HEK293T (cell line): Measurements from ENCODE around the gene TSPAN14.

Experiments used
- CTCF ChIA-PET: fragments of 350-600 bp; formaldehyde crosslinking; extraction: SDS; loops from one replicate; lab custom pipeline; 2021; ENCODE audit warnings: antibody characterized with exemption, inconsistent platforms; lab: Yijun Ruan, JAX
- POLR2A ChIA-PET: fragments of 350-600 bp; formaldehyde crosslinking; extraction: SDS; loops from one replicate; lab custom pipeline; 2020; ENCODE audit warnings: antibody characterized with exemption, inconsistent platforms; lab: Yijun Ruan, JAX
- DNase-seq: peaks from one replicate; pipeline ENCODE4 v3.0.0; 2012; ENCODE audit warnings: mixed read lengths; ENCODE audit errors: extremely low spot score
- ARNT ChIP-seq: fragments of 450-650 bp; IDR thresholded peaks from 2 replicates; pipeline ENCODE4 v1.6.1; 2017; ENCODE audit warnings: mild to moderate bottlenecking
- BHLHE40 ChIP-seq: fragments of 450-650 bp; IDR thresholded peaks from 2 replicates; pipeline ENCODE4 v1.6.1; 2016; ENCODE audit warnings: mild to moderate bottlenecking, moderate library complexity, borderline replicate concordance
- CTBP1 ChIP-seq: fragments of 450-650 bp; IDR thresholded peaks from 2 replicates; pipeline ENCODE4 v1.6.1; 2016; ENCODE audit warnings: borderline replicate concordance
- ELF4 ChIP-seq: fragments of 450-650 bp; IDR thresholded peaks from 2 replicates; pipeline ENCODE4 v1.6.1; 2017; ENCODE audit warnings: antibody characterized with exemption
- FOXA1 ChIP-seq: fragments of 450-650 bp; IDR thresholded peaks from 2 replicates; pipeline ENCODE4 v1.6.1; 2016; ENCODE audit warnings: mild to moderate bottlenecking
- FOXK2 ChIP-seq: fragments of 450-650 bp; IDR thresholded peaks from 2 replicates; pipeline ENCODE4 v1.6.1; 2016; ENCODE audit warnings: mild to moderate bottlenecking
- FOXM1 ChIP-seq: fragments of 450-650 bp; IDR thresholded peaks from 2 replicates; pipeline ENCODE4 v1.6.1; 2017; ENCODE audit warnings: mild to moderate bottlenecking, borderline replicate concordance
- HDGF ChIP-seq: fragments of 450-650 bp; IDR thresholded peaks from 2 replicates; pipeline ENCODE4 v1.6.1; 2017; ENCODE audit warnings: antibody characterized with exemption, borderline replicate concordance
- L3MBTL2 ChIP-seq: fragments of 450-650 bp; conservative IDR thresholded peaks from 2 replicates; pipeline ENCODE4 v1.6.1; 2016; ENCODE audit warnings: mild to moderate bottlenecking
- LEF1 ChIP-seq: fragments of 450-650 bp; IDR thresholded peaks from 2 replicates; pipeline ENCODE4 v1.6.1; 2017; ENCODE audit warnings: mild to moderate bottlenecking, borderline replicate concordance
- NFRKB ChIP-seq: fragments of 450-650 bp; IDR thresholded peaks from 2 replicates; pipeline ENCODE4 v1.6.1; 2016; ENCODE audit warnings: mild to moderate bottlenecking, moderate library complexity
- SP1 ChIP-seq: fragments of 450-650 bp; IDR thresholded peaks from 2 replicates; pipeline ENCODE4 v1.6.1; 2017
- SUZ12 ChIP-seq: fragments of 450-650 bp; IDR thresholded peaks from 2 replicates; pipeline ENCODE4 v1.6.1; 2016; ENCODE audit warnings: mild to moderate bottlenecking
- TARDBP ChIP-seq: fragments of 450-650 bp; IDR thresholded peaks from 2 replicates; pipeline ENCODE4 v1.6.1; 2016
- ZNF384 ChIP-seq: fragments of 450-650 bp; IDR thresholded peaks from 2 replicates; pipeline ENCODE4 v1.6.1; 2016
- TF ChIP-seq, protein P1 (sequence below): fragments of 450-650 bp; IDR thresholded peaks from 2 replicates; pipeline ENCODE4 v1.6.1; 2016

The TSPAN14 gene

DNA sequence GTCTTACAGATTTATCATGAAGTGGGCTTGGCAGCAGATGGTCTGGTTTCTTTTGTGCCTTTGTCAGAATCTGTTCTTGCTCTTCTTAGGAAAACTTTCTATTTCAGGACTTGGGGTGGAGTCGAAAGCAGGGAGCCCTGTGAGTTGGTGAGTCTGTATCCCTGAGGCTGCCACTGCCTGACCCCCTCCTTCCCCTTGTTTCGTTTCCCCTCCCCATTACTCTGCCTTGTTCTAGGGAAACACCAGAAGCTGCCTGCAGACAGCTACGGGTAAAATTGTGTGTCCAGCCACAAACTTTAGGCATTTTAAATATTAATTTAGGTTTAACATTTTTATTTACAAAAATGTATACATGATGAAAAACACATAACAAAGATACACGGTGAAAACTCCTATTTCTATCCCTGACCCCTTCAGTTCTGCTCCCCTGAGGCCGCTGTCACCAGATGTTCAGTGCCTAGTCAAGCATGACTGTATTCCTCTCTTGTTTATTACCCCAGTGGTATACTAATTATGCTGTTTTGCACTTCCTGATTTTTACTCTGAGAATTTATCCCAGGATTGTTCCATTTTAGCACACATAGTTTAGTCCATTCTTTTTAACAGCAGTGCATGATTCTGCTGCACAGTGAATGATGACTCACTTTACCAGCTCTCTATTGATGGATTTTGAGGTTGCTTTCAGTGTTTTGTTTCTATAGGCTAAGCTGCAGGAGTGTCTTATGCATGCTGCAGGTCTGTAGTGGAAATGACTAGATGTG lies 9.1 kb downstream of the TSPAN14 start:
- no peak for DNase-seq
- ChIA-PET CTCF (interaction anchor here (1.2 kb wide), 1 partner anchor 43 kb away, joined by 6 read pairs; no protein-coding TSS in a partner anchor), POLR2A (interaction anchor here (1.0 to 1.3 kb wide), 3 partner anchors 12 to 55 kb away, joined by 3 to 5 read pairs (median 3); partner anchors contain the start of gene PRXL2A)
- TF ChIP-seq SUZ12 = no peak
- TF ChIP-seq TARDBP = no peak
- TF ChIP-seq ELF4 = no peak
- TF ChIP-seq BHLHE40 = no peak
- TF ChIP-seq, protein P1, sequence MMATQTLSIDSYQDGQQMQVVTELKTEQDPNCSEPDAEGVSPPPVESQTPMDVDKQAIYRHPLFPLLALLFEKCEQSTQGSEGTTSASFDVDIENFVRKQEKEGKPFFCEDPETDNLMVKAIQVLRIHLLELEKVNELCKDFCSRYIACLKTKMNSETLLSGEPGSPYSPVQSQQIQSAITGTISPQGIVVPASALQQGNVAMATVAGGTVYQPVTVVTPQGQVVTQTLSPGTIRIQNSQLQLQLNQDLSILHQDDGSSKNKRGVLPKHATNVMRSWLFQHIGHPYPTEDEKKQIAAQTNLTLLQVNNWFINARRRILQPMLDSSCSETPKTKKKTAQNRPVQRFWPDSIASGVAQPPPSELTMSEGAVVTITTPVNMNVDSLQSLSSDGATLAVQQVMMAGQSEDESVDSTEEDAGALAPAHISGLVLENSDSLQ = no peak
- no peak for TF ChIP-seq ZNF384
- no peak for TF ChIP-seq LEF1
- TF ChIP-seq ARNT = no peak
- no peak for TF ChIP-seq L3MBTL2
- no peak for TF ChIP-seq CTBP1
- TF ChIP-seq FOXK2 = no peak
- TF ChIP-seq SP1 = no peak
- no peak for TF ChIP-seq FOXM1
- TF ChIP-seq FOXA1 = no peak
- TF ChIP-seq NFRKB = no peak
- no peak for TF ChIP-seq HDGF

DNA sequence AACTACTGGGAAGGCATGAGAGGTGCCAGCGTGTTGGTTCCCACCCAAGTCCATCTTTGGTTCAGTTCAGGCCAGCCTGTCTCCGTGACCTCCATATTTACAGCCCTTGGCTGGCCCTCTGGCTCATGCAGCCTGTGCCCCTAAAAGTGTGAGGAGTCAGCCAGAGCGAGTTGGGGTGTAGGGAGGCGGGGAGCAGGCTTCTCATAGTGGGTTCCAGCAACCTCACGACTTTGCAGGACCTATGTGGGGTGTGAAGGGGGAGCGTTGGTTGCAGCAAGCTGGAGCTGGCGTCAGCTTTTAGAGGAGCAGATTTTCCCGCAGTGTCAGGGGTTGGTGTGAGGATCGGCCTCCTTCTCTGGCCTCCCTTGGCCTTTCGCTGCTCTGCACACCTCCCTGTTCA lies 9.8 kb downstream of the TSPAN14 start:
- CTCF ChIA-PET = no interaction called here
- TF ChIP-seq L3MBTL2 (no peak), CTBP1 (no peak), SP1 (no peak)
- DNase-seq = no peak
- POLR2A ChIA-PET = interaction anchor here (1.0 to 1.2 kb wide), 2 partner anchors 13 to 56 kb away, joined by 3 read pairs; partner anchors contain the start of gene PRXL2A

DNA sequence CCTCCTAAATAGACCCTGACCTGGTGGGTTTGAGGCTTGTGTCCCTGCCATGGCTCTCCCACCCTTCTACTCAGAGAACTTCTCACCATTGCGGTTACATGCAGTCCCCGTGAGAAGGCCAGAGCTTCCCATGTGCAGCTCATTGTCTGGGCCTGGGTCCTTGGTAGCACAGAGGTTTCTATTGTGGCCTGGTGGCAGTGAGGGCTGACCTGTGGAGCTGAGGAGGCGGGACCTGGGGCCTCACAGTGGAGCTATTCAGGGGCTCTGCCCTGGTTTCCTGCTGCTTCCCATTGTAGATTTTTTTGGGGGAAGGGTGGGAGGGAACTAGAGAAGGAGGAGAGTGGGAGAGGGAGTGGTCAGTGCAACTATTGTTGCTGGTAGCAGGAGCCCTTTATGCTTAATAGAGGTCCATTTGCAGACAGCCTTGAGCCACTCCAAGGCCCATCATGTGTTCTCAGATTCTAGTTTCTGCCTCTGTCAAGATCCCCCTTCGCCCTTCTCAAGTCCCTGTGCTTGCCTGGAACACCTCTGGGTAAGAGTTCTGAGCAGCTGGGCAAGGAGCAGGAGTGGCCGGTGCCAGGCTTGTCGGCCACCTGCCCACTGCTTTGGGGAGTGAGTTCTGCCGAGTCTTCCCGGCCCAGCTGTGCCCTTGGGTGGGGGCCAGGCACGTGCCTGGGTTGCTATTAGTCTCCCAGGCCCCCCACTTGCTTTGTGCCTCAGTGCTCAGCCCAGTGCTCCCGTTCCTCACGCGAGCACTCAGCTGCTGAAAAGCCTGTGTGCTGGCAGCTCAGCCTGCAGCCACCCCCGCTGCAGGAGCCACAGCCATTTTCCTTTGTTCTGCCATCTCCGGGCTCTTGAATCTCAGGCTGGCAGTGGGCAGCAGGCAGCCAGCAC lies 10.7 kb downstream of the TSPAN14 start:
- no peak for TF ChIP-seq ZNF384
- TF ChIP-seq HDGF = no peak
- TF ChIP-seq SUZ12 = no peak
- no peak for TF ChIP-seq NFRKB
- no peak for TF ChIP-seq FOXA1
- no peak for TF ChIP-seq CTBP1
- TF ChIP-seq, protein P1 = no peak
- no peak for TF ChIP-seq FOXM1
- no peak for TF ChIP-seq L3MBTL2
- no peak for TF ChIP-seq ELF4
- TF ChIP-seq LEF1 = no peak
- TF ChIP-seq BHLHE40 = no peak
- no peak for TF ChIP-seq ARNT
- no peak for TF ChIP-seq FOXK2
- DNase-seq = no peak
- CTCF ChIA-PET = no interaction called here
- POLR2A ChIA-PET = interaction anchor here (1.2 kb wide), 1 partner anchor 57 kb away, joined by 3 read pairs; the partner anchor contains the start of gene PRXL2A

DNA sequence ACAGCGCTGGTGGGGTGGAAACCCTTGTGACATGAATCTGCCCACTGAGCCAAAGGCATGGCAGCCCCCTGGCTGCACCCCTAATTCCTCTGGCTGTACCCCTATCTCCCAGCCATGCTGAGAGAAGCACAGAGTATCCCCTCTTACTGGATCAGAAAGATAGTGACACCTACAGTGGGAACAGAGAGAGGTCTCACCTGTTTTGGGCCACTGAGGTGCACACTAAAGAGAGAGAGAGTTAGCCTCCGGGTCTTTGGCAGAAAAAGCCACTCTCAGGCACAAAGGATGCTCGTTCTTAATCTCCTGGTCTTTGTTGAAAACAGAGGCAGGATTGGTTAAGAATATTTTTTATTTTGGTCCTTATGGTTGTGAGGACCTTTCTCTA lies 11.3 kb downstream of the TSPAN14 start:
- no peak for DNase-seq
- TF ChIP-seq SP1 (no peak), FOXM1 (no peak), NFRKB (no peak), ZNF384 (no peak), TARDBP (no peak), LEF1 (no peak), CTBP1 (no peak), FOXK2 (no peak), SUZ12 (no peak), FOXA1 (no peak), BHLHE40 (no peak), L3MBTL2 (no peak), ELF4 (no peak), HDGF (no peak), ARNT (no peak)
- TF ChIP-seq, protein P1 = no peak
- ChIA-PET CTCF (interaction anchor here (0.5 to 2.4 kb wide), 2 partner anchors 18 to 40 kb away, joined by 3 to 7 read pairs; no protein-coding TSS in a partner anchor), POLR2A (no interaction called here)

DNA sequence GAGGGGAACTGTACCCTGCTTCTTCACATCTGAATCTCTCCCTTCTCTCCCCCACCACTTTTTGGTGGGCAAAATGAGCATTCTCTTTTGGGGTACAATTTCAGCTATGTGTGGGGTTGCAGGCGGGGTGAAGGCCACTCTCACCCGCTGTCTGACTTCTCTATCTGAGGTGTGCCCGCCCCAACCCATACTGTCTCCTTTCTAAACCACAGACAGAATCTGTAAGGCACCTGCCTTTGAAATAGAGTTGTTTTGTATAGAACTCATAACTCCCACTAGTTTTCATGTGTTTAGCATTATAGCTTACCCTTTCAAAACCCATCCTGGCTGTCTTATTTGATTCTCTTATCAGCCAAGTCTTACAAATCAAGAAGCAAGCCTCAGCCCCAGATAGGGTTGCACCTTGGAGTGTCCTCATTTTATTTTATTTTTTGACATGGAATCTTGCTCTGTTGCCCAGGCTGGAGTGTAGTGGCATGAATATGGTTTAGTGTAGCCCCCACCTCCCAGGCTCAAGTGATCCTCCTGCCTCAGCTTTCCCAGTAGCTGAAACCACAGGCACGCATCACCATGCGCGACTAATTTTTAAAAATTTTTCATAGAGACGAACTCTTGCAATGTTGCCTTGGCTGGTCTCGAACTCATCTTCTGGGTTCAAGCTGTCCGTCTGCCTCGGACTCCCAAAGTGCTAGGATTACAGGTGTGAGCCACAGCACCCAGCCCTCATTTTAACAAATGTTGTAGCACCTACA lies 11.9 kb downstream of the TSPAN14 start:
- DNase-seq = no peak
- no peak for TF ChIP-seq ARNT
- no peak for TF ChIP-seq FOXA1
- ChIA-PET CTCF (interaction anchor here (0.5 to 2.4 kb wide), 3 partner anchors 18 to 45 kb away, joined by 3 to 7 read pairs (median 3); no protein-coding TSS in a partner anchor), POLR2A (no interaction called here)
